CD14-positive monocyte (primary cell): Measurements from ENCODE around the gene UBE3D. TPM values are rescaled to one million over a fixed set of nuclear protein-coding genes. Genes with fewer than 3 reads are reported as not detected.

Experiments
- DNase-seq, 3 donors: peaks; one replicate each; pipeline ENCODE4 v3.0.0-alpha.2; 2011 to 2022
- H2AFZ ChIP-seq: 2 replicates; pipeline ENCODE4 v1.6.0; 2012; ENCODE audit warnings: mild to moderate bottlenecking, low read depth, low read length, inconsistent platforms; ENCODE audit not compliant: insufficient read depth, poor library complexity, severe bottlenecking
- H3K27ac ChIP-seq, 2 donors: 1 replicate in 1 of 2; 2 replicates in 1 of 2; pipeline ENCODE4 v1.5.1; 2012 to 2013; ENCODE audit warnings: low read length in 2 of 2, control low read depth in 1 of 2, inconsistent platforms in 1 of 2, low read depth in 1 of 2, mild to moderate bottlenecking in 1 of 2
- H3K27me3 ChIP-seq, 2 donors: one replicate each; pipeline versions ENCODE4 v1.6.0 to v1.6.1; 2011 to 2013; ENCODE audit warnings: low read length in 2 of 2; ENCODE audit not compliant: control insufficient read depth in 2 of 2, insufficient read depth in 2 of 2
- H3K36me3 ChIP-seq, 2 donors: replicated peaks in 1 of 2; 1 replicate in 1 of 2; 2 replicates in 1 of 2; pipeline versions ENCODE4 v1.5.1 to v1.6.1; 2012 to 2013; ENCODE audit warnings: low read length in 2 of 2, control low read depth in 1 of 2, inconsistent platforms in 1 of 2, mild to moderate bottlenecking in 1 of 2; ENCODE audit not compliant: insufficient read depth in 2 of 2, control insufficient read depth in 1 of 2
- H3K4me1 ChIP-seq, 2 donors: 1 replicate in 1 of 2; 2 replicates in 1 of 2; pipeline versions ENCODE4 v1.5.1 to v1.6.1; 2012 to 2013; ENCODE audit warnings: low read length in 2 of 2, control low read depth in 1 of 2, inconsistent platforms in 1 of 2, mild to moderate bottlenecking in 1 of 2, moderate library complexity in 1 of 2; ENCODE audit not compliant: insufficient read depth in 2 of 2, control insufficient read depth in 1 of 2
- H3K4me2 ChIP-seq: replicated peaks from 2 replicates; pipeline ENCODE3; 2012; ENCODE audit warnings: low read length, moderate library complexity, mild to moderate bottlenecking; ENCODE audit not compliant: poor library complexity, severe bottlenecking; ENCODE audit errors: extremely low read depth
- H3K4me3 ChIP-seq, 3 experiments: fragments of 200-600 bp in 1 of 3; sonication (generic) in 1 of 3; replicated peaks in 1 of 3; 1 replicate in 2 of 3; 2 replicates in 1 of 3; pipeline ENCODE4 v1.5.1; 2011 to 2013; ENCODE audit warnings: low read length in 3 of 3, mild to moderate bottlenecking in 3 of 3, control low read depth in 2 of 3, low read depth in 2 of 3, inconsistent platforms in 1 of 3, moderate library complexity in 1 of 3
- H3K79me2 ChIP-seq: 2 replicates; pipeline ENCODE4 v1.6.0; 2012; ENCODE audit warnings: mild to moderate bottlenecking, control low read depth, inconsistent platforms, low read length, moderate library complexity; ENCODE audit not compliant: insufficient read depth
- H3K9ac ChIP-seq: 2 replicates; pipeline ENCODE4 v1.6.0; 2017; ENCODE audit warnings: low read length, mild to moderate bottlenecking; ENCODE audit not compliant: insufficient read depth, poor library complexity, severe bottlenecking
- H3K9me3 ChIP-seq, 2 donors: replicated peaks in 1 of 2; 1 replicate in 1 of 2; 2 replicates in 1 of 2; pipeline versions ENCODE4 v1.5.1 to v1.6.1; 2012 to 2013; ENCODE audit warnings: low read length in 2 of 2, control low read depth in 1 of 2; ENCODE audit not compliant: control insufficient read depth in 1 of 2, insufficient read depth in 1 of 2
- H4K20me1 ChIP-seq: 2 replicates; pipeline ENCODE4 v1.6.0; 2012; ENCODE audit warnings: mild to moderate bottlenecking, low read length, control low read depth, moderate library complexity; ENCODE audit not compliant: insufficient read depth
- H3K27ac Mint-ChIP-seq, 7 donors: one replicate each; pipeline ENCODE4 v1.8.0; 2020; ENCODE audit warnings: mild to moderate bottlenecking in 7 of 7, mixed read lengths in 7 of 7, moderate library complexity in 6 of 7, inconsistent platforms in 2 of 7
- H3K27me3 Mint-ChIP-seq, 3 donors: one replicate each; pipeline ENCODE4 v1.8.0; 2021 to 2022; ENCODE audit warnings: low read depth in 3 of 3, mild to moderate bottlenecking in 3 of 3, mixed read lengths in 3 of 3, moderate library complexity in 3 of 3, inconsistent platforms in 1 of 3
- H3K36me3 Mint-ChIP-seq, 2 donors: one replicate each; pipeline ENCODE4 v1.8.0; 2020; ENCODE audit warnings: mixed read lengths in 2 of 2, inconsistent platforms in 1 of 2, mild to moderate bottlenecking in 1 of 2
- H3K4me1 Mint-ChIP-seq: one replicate; pipeline ENCODE4 v1.8.0; 2020; ENCODE audit warnings: mild to moderate bottlenecking, mixed read lengths
- H3K4me3 Mint-ChIP-seq, 2 donors: one replicate each; pipeline ENCODE4 v1.8.0; 2020; ENCODE audit warnings: mild to moderate bottlenecking in 2 of 2, mixed read lengths in 2 of 2, moderate library complexity in 1 of 2
- H3K9me3 Mint-ChIP-seq, 7 donors: one replicate each; pipeline ENCODE4 v1.8.0; 2020 to 2022; ENCODE audit warnings: mixed read lengths in 7 of 7, mild to moderate bottlenecking in 6 of 7, moderate library complexity in 6 of 7, inconsistent platforms in 2 of 7
- CTCF ChIP-seq: fragments of 200-600 bp; IDR thresholded peaks from one replicate; pipeline ENCODE4 v1.8.0; 2022; ENCODE audit warnings: antibody characterized with exemption, mild to moderate bottlenecking
- WGBS: methylation state at CpG from one replicate; pipeline ENCODE4 v1.1.5; 2013; ENCODE audit warnings: missing lambda C conversion rate; ENCODE audit not compliant: insufficient coverage; 5-methylcytosine and 5-hydroxymethylcytosine counted together
- intact Hi-C, 2 donors: fragments of 100-400 bp; cut with micrococcal nuclease; formaldehyde crosslinking; loops; one replicate each; pipeline versions ENCODE4 v1.15.0 to v1.15.1; 2023
- polyA plus RNA-seq, 3 donors: library from polyadenylated mRNA; depleted of rRNA in 1 of 3; unstranded in 2 of 3; stranded (reverse) in 1 of 3; fragments of 300-500 nt in 2 of 3; fragments of >200 nt in 1 of 3; fragmentation: Illumina TruSeq in 2 of 3; gene quantifications; 1 replicate in 2 of 3; 2 replicates in 1 of 3; pipeline ENCODE4 v1.2.3, GENCODE V29; 2012 to 2021

UBE3D gene
- polyA plus RNA-seq, 3 donors = 0.61 to 1.7 (median 1.1) TPM

- no peaks in the 10 kb centered on the region for H3K9me3 ChIP-seq
- no peak for DNase-seq
- no peaks in the 10 kb centered on the region for H3K27me3 ChIP-seq
- H2AFZ ChIP-seq = no peak overlapping the region
- WGBS = no CpG with 5 or more reads among the region's 4 CpGs
- H3K4me2 ChIP-seq = no peak overlapping the region
- Mint-ChIP-seq H3K9me3 (peaks cover 0 to 2% (median 0%) of the 10 kb centered on the region in 7 donors), H3K4me1 (no peaks in the 10 kb centered on the region), H3K4me3 (no peak overlapping the region), H3K27me3 (no peaks in the 10 kb centered on the region), H3K36me3 (peaks cover 0 to 3% of the 10 kb centered on the region in 2 donors), H3K27ac (no peak overlapping the region)
- no peak for TF ChIP-seq CTCF
- no peaks in the 10 kb centered on the region for H3K79me2 ChIP-seq
- no peak overlapping the region for H3K4me3 ChIP-seq
- H4K20me1 ChIP-seq = no peaks in the 10 kb centered on the region
- no peak overlapping the region for H3K9ac ChIP-seq
- no peak overlapping the region for H3K27ac ChIP-seq
- intact Hi-C loops = no loop called here
- no peaks in the 10 kb centered on the region for H3K4me1 ChIP-seq
- no peaks in the 10 kb centered on the region for H3K36me3 ChIP-seq
Observed at GRCh38 chr6:82954937-82955577, 110.6 kb downstream of the UBE3D start.

GRCh38 chr6:82954356-82954755, 111.3 kb downstream of the UBE3D start:
- no peaks in the 10 kb centered on the region for H3K79me2 ChIP-seq
- no peak overlapping the region for H3K4me2 ChIP-seq
- no peak for DNase-seq
- no peaks in the 10 kb centered on the region for H4K20me1 ChIP-seq
- no peaks in the 10 kb centered on the region for H3K4me1 Mint-ChIP-seq
- H3K4me3 ChIP-seq = no peak overlapping the region
- no CpG with 5 or more reads among the region's 2 CpGs for WGBS
- H3K27ac ChIP-seq = no peak overlapping the region
- TF ChIP-seq CTCF = no peak
- no peaks in the 10 kb centered on the region for H3K9me3 ChIP-seq
- no peak overlapping the region for H3K27ac Mint-ChIP-seq
- H3K36me3 ChIP-seq = no peaks in the 10 kb centered on the region
- no peaks in the 10 kb centered on the region for H3K4me1 ChIP-seq
- intact Hi-C loops = no loop called here
- no peaks in the 10 kb centered on the region for H3K27me3 Mint-ChIP-seq
- peaks cover 0 to 3% of the 10 kb centered on the region in 2 donors for H3K36me3 Mint-ChIP-seq
- no peak overlapping the region for H3K4me3 Mint-ChIP-seq
- no peak overlapping the region for H3K9ac ChIP-seq
- H3K9me3 Mint-ChIP-seq = peaks cover 0 to 4% (median 0%) of the 10 kb centered on the region in 7 donors
- no peak overlapping the region for H2AFZ ChIP-seq
- H3K27me3 ChIP-seq = no peaks in the 10 kb centered on the region
